OCI-LY1 (cell line): ENCODE data around the gene AGRN.

Source experiments
- H2AFZ ChIP-seq: fragments of 200-600 bp; sonication (generic), shearing (Covaris generic); 2 replicates; pipeline ENCODE4 v1.6.0; 2014; ENCODE audit warnings: antibody characterized with exemption, mild to moderate bottlenecking, low read length
- H3F3A ChIP-seq: fragments of 200-600 bp; sonication (generic), shearing (Covaris generic); 2 replicates; pipeline ENCODE4 v1.6.0; 2014; ENCODE audit warnings: mild to moderate bottlenecking, antibody characterized with exemption, low read length, moderate library complexity; ENCODE audit not compliant: insufficient read depth
- H3K27ac ChIP-seq: fragments of 200-600 bp; sonication (generic); 2 replicates; pipeline ENCODE4 v1.5.1; 2014; ENCODE audit warnings: low read length, mixed run types, mild to moderate bottlenecking, low read depth; ENCODE audit not compliant: poor library complexity, severe bottlenecking
- H3K27me3 ChIP-seq: fragments of 200-600 bp; sonication (generic); 2 replicates; pipeline ENCODE4 v1.6.0; 2014; ENCODE audit warnings: antibody characterized with exemption, mild to moderate bottlenecking, low read length, moderate library complexity; ENCODE audit not compliant: insufficient read depth
- H3K36me3 ChIP-seq: fragments of 200-600 bp; sonication (generic); 2 replicates; pipeline ENCODE4 v1.6.1; 2014; ENCODE audit warnings: mild to moderate bottlenecking, antibody characterized with exemption, low read length, moderate library complexity, mixed read lengths; ENCODE audit not compliant: insufficient read depth
- H3K4me1 ChIP-seq: fragments of 200-600 bp; sonication (generic); 2 replicates; pipeline ENCODE4 v1.5.1; 2014; ENCODE audit warnings: mild to moderate bottlenecking, low read length, moderate library complexity; ENCODE audit not compliant: insufficient read depth, severe bottlenecking
- H3K4me2 ChIP-seq: fragments of 200-600 bp; sonication (generic), shearing (Covaris generic); 2 replicates; pipeline ENCODE4 v1.6.1; 2014; ENCODE audit warnings: low read length
- H3K4me3 ChIP-seq: fragments of 200-600 bp; sonication (generic); 2 replicates; pipeline ENCODE4 v1.5.1; 2014; ENCODE audit warnings: low read length, low read depth, mild to moderate bottlenecking, mixed read lengths; ENCODE audit not compliant: poor library complexity, severe bottlenecking
- H3K79me2 ChIP-seq: fragments of 200-600 bp; shearing (Covaris generic); 2 replicates; pipeline ENCODE4 v1.6.1; 2016; ENCODE audit warnings: mixed run types, low read length, mixed read lengths; ENCODE audit not compliant: insufficient read depth
- H3K9ac ChIP-seq: fragments of 200-600 bp; sonication (generic), shearing (Covaris generic); 2 replicates; pipeline ENCODE4 v1.6.1; 2014; ENCODE audit warnings: mild to moderate bottlenecking, low read length, mixed read lengths
- H3K9me2 ChIP-seq: fragments of 200-600 bp; sonication (generic), shearing (Covaris generic); 2 replicates; pipeline ENCODE4 v1.6.1; 2014; ENCODE audit warnings: low read depth, mild to moderate bottlenecking, low read length, mixed read lengths
- H3K9me3 ChIP-seq: fragments of 200-600 bp; shearing (Covaris generic); 2 replicates; pipeline ENCODE4 v1.6.1; 2014; ENCODE audit warnings: low read length, mixed read lengths
- H4K20me1 ChIP-seq: fragments of 200-600 bp; sonication (generic), shearing (Covaris generic); 2 replicates; pipeline ENCODE4 v1.6.0; 2016; ENCODE audit warnings: mild to moderate bottlenecking, low read length; ENCODE audit not compliant: insufficient read depth
- CTCF ChIP-seq: fragments of 200-600 bp; sonication (generic), shearing (Covaris generic); IDR thresholded peaks from 2 replicates; pipeline ENCODE4 v1.5.1; 2017; ENCODE audit warnings: mild to moderate bottlenecking, antibody characterized with exemption, low read length, moderate library complexity, mixed read lengths
- EZH2 ChIP-seq: fragments of 200-600 bp; sonication (generic), shearing (Covaris generic); IDR thresholded peaks from 2 replicates; pipeline ENCODE4 v1.8.0; 2017; ENCODE audit warnings: borderline replicate concordance, mixed run types, mild to moderate bottlenecking, antibody characterized with exemption, low read length, moderate library complexity, mixed read lengths

AGRN gene

GRCh38 chr1:995665-996633 is 24.0 kb upstream of the AGRN start:
- Histone ChIP-seq H3K9ac (no peak overlapping the region), H3K27ac (no peak overlapping the region), H3F3A (no peaks in the 10 kb centered on the region), H3K36me3 (no peaks in the 10 kb centered on the region), H4K20me1 (no peaks in the 10 kb centered on the region), H3K79me2 (no peaks in the 10 kb centered on the region), H3K9me3 (no peaks in the 10 kb centered on the region), H3K27me3 (no peaks in the 10 kb centered on the region; the same call in 1 of the 2 replicates), H3K4me3 (no peak overlapping the region), H3K4me1 (no peaks in the 10 kb centered on the region), H2AFZ (no peak overlapping the region), H3K4me2 (no peak overlapping the region), H3K9me2 (no peaks in the 10 kb centered on the region)
- no peak for TF ChIP-seq CTCF
- no peak for TF ChIP-seq EZH2

GRCh38 chr1:996851-997712 is 22.8 kb upstream of the AGRN start:
- Histone ChIP-seq H2AFZ (no peak overlapping the region), H3K9me3 (no peaks in the 10 kb centered on the region), H3K36me3 (no peaks in the 10 kb centered on the region), H3K4me3 (no peak overlapping the region), H3K9ac (no peak overlapping the region), H4K20me1 (no peaks in the 10 kb centered on the region), H3K27ac (no peak overlapping the region), H3K4me1 (no peaks in the 10 kb centered on the region), H3K27me3 (no peaks in the 10 kb centered on the region; the same call in 1 of the 2 replicates), H3F3A (no peaks in the 10 kb centered on the region), H3K79me2 (no peaks in the 10 kb centered on the region), H3K9me2 (no peaks in the 10 kb centered on the region), H3K4me2 (no peak overlapping the region)
- TF ChIP-seq CTCF (no peak), EZH2 (no peak)

GRCh38 chr1:997713-997992 is 22.3 kb upstream of the AGRN start:
- no peak overlapping the region for H3K4me2 ChIP-seq
- no peaks in the 10 kb centered on the region for H3F3A ChIP-seq
- no peaks in the 10 kb centered on the region for H3K36me3 ChIP-seq
- H3K9me2 ChIP-seq = no peaks in the 10 kb centered on the region
- no peak overlapping the region for H3K9ac ChIP-seq
- no peaks in the 10 kb centered on the region for H3K79me2 ChIP-seq
- H3K4me1 ChIP-seq = no peaks in the 10 kb centered on the region
- H2AFZ ChIP-seq = no peak overlapping the region
- TF ChIP-seq CTCF (no peak), EZH2 (no peak)
- no peaks in the 10 kb centered on the region for H3K9me3 ChIP-seq
- no peaks in the 10 kb centered on the region for H4K20me1 ChIP-seq
- no peaks in the 10 kb centered on the region; the same call in 1 of the 2 replicates for H3K27me3 ChIP-seq
- no peak overlapping the region for H3K4me3 ChIP-seq
- no peak overlapping the region for H3K27ac ChIP-seq
